HL-60 (cell line): Measurements from ENCODE around the gene NPNT.
A peak's percentile ranks its signal among the peaks of the same experiment; 100 is the strongest.

ENCODE experiments used
- DNase-seq, 2 experiments: peaks; one replicate each; pipeline ENCODE4 v3.0.0-alpha.2; 2010 to 2020; ENCODE audit warnings: low read depth in 1 of 2, low spot score in 1 of 2
- H3K27ac ChIP-seq: fragments of 250-450 bp; sonication (Bioruptor Pico); replicated peaks from 2 replicates; pipeline ENCODE4 v1.5.1; 2020; ENCODE audit warnings: mild to moderate bottlenecking, moderate library complexity
- H3K27me3 ChIP-seq: fragments of 250-450 bp; sonication (Bioruptor Pico); 2 replicates; pipeline ENCODE4 v1.5.1; 2021; ENCODE audit warnings: mild to moderate bottlenecking, moderate library complexity; ENCODE audit not compliant: insufficient read depth, poor library complexity, severe bottlenecking
- H3K4me3 ChIP-seq: replicated peaks from 2 replicates; pipeline ENCODE4 v1.5.1; 2011; ENCODE audit warnings: mild to moderate bottlenecking, control low read depth, low read length; ENCODE audit not compliant: insufficient read depth
- GABPA ChIP-seq: IDR thresholded peaks from 2 replicates; pipeline ENCODE4 v1.6.1; 2012; ENCODE audit warnings: low read depth
- POLR2AphosphoS5 ChIP-seq: IDR thresholded peaks from 2 replicates; pipeline ENCODE4 v1.6.1; 2012; ENCODE audit warnings: low read depth
- SPI1 ChIP-seq: IDR thresholded peaks from 2 replicates; pipeline ENCODE4 v1.6.1; 2012; ENCODE audit warnings: low read depth, mild to moderate bottlenecking, borderline replicate concordance
- TF ChIP-seq, protein P1 (sequence below): IDR thresholded peaks from one replicate; pipeline ENCODE4 v1.5.1; 2011; ENCODE audit warnings: low read length, control low read depth, inconsistent platforms; ENCODE audit not compliant: insufficient read depth
- TF ChIP-seq, protein P2 (sequence below): IDR thresholded peaks from 2 replicates; pipeline ENCODE4 v1.6.1; 2012; ENCODE audit warnings: low read depth; ENCODE audit not compliant: insufficient replicate concordance

The NPNT gene

DNA sequence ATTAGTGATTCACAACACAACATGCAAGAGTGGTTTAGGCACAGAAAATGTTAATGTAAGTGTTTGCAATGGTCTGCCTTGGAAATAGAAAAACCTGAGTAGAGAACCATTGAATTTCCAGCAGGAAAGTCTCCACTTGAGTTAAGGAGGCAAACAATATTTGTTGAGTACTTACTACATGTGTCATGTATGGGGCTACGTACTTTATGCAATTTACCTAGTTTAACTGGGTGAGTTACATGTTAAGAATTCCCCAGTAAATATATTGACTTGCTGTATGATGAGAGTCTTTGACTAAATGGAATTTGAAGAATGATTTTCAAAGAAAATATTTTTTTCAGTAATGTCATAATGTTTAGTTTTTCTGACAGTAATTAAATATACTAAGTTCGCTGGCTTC, 7.8 kb upstream of the NPNT start:
- Histone ChIP-seq H3K4me3 (no peak overlapping the region), H3K27ac (no peak overlapping the region), H3K27me3 (peaks cover 14% of the 10 kb centered on the region)
- DNase-seq: no peak
- TF ChIP-seq GABPA: no peak
- TF ChIP-seq POLR2AphosphoS5: no peak
- TF ChIP-seq, protein P1, sequence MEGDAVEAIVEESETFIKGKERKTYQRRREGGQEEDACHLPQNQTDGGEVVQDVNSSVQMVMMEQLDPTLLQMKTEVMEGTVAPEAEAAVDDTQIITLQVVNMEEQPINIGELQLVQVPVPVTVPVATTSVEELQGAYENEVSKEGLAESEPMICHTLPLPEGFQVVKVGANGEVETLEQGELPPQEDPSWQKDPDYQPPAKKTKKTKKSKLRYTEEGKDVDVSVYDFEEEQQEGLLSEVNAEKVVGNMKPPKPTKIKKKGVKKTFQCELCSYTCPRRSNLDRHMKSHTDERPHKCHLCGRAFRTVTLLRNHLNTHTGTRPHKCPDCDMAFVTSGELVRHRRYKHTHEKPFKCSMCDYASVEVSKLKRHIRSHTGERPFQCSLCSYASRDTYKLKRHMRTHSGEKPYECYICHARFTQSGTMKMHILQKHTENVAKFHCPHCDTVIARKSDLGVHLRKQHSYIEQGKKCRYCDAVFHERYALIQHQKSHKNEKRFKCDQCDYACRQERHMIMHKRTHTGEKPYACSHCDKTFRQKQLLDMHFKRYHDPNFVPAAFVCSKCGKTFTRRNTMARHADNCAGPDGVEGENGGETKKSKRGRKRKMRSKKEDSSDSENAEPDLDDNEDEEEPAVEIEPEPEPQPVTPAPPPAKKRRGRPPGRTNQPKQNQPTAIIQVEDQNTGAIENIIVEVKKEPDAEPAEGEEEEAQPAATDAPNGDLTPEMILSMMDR: no peak
- TF ChIP-seq, protein P2, sequence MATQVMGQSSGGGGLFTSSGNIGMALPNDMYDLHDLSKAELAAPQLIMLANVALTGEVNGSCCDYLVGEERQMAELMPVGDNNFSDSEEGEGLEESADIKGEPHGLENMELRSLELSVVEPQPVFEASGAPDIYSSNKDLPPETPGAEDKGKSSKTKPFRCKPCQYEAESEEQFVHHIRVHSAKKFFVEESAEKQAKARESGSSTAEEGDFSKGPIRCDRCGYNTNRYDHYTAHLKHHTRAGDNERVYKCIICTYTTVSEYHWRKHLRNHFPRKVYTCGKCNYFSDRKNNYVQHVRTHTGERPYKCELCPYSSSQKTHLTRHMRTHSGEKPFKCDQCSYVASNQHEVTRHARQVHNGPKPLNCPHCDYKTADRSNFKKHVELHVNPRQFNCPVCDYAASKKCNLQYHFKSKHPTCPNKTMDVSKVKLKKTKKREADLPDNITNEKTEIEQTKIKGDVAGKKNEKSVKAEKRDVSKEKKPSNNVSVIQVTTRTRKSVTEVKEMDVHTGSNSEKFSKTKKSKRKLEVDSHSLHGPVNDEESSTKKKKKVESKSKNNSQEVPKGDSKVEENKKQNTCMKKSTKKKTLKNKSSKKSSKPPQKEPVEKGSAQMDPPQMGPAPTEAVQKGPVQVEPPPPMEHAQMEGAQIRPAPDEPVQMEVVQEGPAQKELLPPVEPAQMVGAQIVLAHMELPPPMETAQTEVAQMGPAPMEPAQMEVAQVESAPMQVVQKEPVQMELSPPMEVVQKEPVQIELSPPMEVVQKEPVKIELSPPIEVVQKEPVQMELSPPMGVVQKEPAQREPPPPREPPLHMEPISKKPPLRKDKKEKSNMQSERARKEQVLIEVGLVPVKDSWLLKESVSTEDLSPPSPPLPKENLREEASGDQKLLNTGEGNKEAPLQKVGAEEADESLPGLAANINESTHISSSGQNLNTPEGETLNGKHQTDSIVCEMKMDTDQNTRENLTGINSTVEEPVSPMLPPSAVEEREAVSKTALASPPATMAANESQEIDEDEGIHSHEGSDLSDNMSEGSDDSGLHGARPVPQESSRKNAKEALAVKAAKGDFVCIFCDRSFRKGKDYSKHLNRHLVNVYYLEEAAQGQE: no peak
- TF ChIP-seq SPI1: no peak

- Histone ChIP-seq H3K27me3 (peaks cover 68% of the 10 kb centered on the region), H3K27ac (no peak overlapping the region), H3K4me3 (peak overlapping the region; percentile 6)
- DNase-seq: no peak
- TF ChIP-seq POLR2AphosphoS5 (no peak), GABPA (no peak), SPI1 (no peak)
- TF ChIP-seq, protein P2: no peak
- TF ChIP-seq, protein P1: no peak
Observed at GRCh38 chr4:105895583-105896460, 551 bp downstream of the NPNT start.

GRCh38 chr4:105896461-105896942, 1.2 kb downstream of the NPNT start:
- Histone ChIP-seq H3K4me3 (peak overlapping the region; percentile 6; the same call in 1 of the 2 replicates), H3K27me3 (peaks cover 68% of the 10 kb centered on the region), H3K27ac (no peak overlapping the region)
- DNase-seq: no peak
- TF ChIP-seq POLR2AphosphoS5 (no peak), GABPA (no peak), SPI1 (no peak)
- TF ChIP-seq, protein P2: no peak
- TF ChIP-seq, protein P1: no peak
